Hematopoietic multipotent progenitor cell treated with erythropoietin and hydrocortisone succinate and interleukin-3 and kit ligand, for 17 days (in vitro differentiated cells): ENCODE data around the gene CC2D1A.

Experiments used
- DNase-seq: peaks from one replicate; pipeline ENCODE4 v3.0.0-alpha.2; 2015; ENCODE audit warnings: low spot score

Gene CC2D1A

GRCh38 chr19:13937479-13938300, 31.7 kb downstream of the CC2D1A start:
- DNase-seq, result no peak

GRCh38 chr19:13938301-13939064, 32.5 kb downstream of the CC2D1A start, which contains the start of gene PODNL1:
PODNL1 (minus strand) TSS chr19:13938417; CDS start chr19:13938181, 236 bp downstream.
- no peak for DNase-seq

GRCh38 chr19:13942023-13942684, 36.2 kb downstream of the CC2D1A start:
- no peak for DNase-seq

- no peak for DNase-seq
Measured at GRCh38 chr19:13946414-13946813, 40.4 kb downstream of the CC2D1A start.

GRCh38 chr19:13951043-13951442, 45.0 kb downstream of the CC2D1A start:
- no peak for DNase-seq

GRCh38 chr19:13951799-13952153, 45.8 kb downstream of the CC2D1A start:
- DNase-seq, result no peak

- peak; percentile 98 for DNase-seq
Measured at GRCh38 chr19:13952154-13952930, 46.3 kb downstream of the CC2D1A start, which contains the start of gene DCAF15. DCAF15 (plus strand) TSS chr19:13952509; CDS start chr19:13952513, 4 bp downstream.

- DNase-seq, result peak; percentile 72
Measured at GRCh38 chr19:13952931-13953531, 47.0 kb downstream of the CC2D1A start.

- no peak for DNase-seq
Measured at GRCh38 chr19:13954185-13954584, 48.2 kb downstream of the CC2D1A start.

GRCh38 chr19:13955662-13956364, 49.8 kb downstream of the CC2D1A start:
- no peak for DNase-seq

- DNase-seq, result no peak
Measured at GRCh38 chr19:13956365-13956744, 50.4 kb downstream of the CC2D1A start.

GRCh38 chr19:13957051-13957450, 51.0 kb downstream of the CC2D1A start:
- DNase-seq, result peak; percentile 23

- DNase-seq, result peak; percentile 43
Measured at GRCh38 chr19:13958043-13958442, 52.0 kb downstream of the CC2D1A start.

- DNase-seq, result no peak
Measured at GRCh38 chr19:13959141-13959961, 53.4 kb downstream of the CC2D1A start.

GRCh38 chr19:13959962-13960862, 54.2 kb downstream of the CC2D1A start:
- no peak for DNase-seq

- no peak for DNase-seq
Measured at GRCh38 chr19:13960863-13961784, 55.1 kb downstream of the CC2D1A start.

- no peak for DNase-seq
Measured at GRCh38 chr19:13961826-13962698, 56.1 kb downstream of the CC2D1A start.
